Measurements from ENCODE around the gene CBX7.

The CBX7 gene

GRCh38 chr22:39098026-39098425 lies 54.5 kb downstream of the CBX7 start:
- DNase-seq = peak in 1 of 10 donors; percentile 53
- intact Hi-C loops (cut with DNase I) = no loop called here

- peak in 1 of 10 donors; percentile 33 for DNase-seq
- intact Hi-C loops (cut with DNase I) = no loop called here
Observed at GRCh38 chr22:39097098-39098020, 55.1 kb downstream of the CBX7 start, which contains the start of gene APOBEC3H. Gene APOBEC3H (plus strand): TSS chr22:39097244. CDS start chr22:39100279, 3,035 bp downstream.

GRCh38 chr22:39095971-39096370 lies 56.5 kb downstream of the CBX7 start:
- DNase-seq = no peak
- intact Hi-C loops (cut with DNase I) = no loop called here

- DNase-seq = peak in 1 of 10 donors; percentile 41
- intact Hi-C loops (cut with DNase I) = no loop called here
Observed at GRCh38 chr22:39094717-39095389, 57.6 kb downstream of the CBX7 start.

GRCh38 chr22:39092111-39092862 lies 60.2 kb downstream of the CBX7 start:
- intact Hi-C loops (cut with DNase I) = no loop called here
- peak in 2 of 10 donors; percentile 20 to 53 for DNase-seq

GRCh38 chr22:39091126-39092081 lies 61.1 kb downstream of the CBX7 start:
- peak in 2 of 10 donors; percentile 42 to 74 for DNase-seq

GRCh38 chr22:39090426-39091064 lies 61.9 kb downstream of the CBX7 start:
- peak in 2 of 10 donors; percentile 46 to 84 for DNase-seq
- intact Hi-C loops (cut with DNase I) = no loop called here

More at GRCh38 chr22:39091126-39092081, 61.1 kb downstream of the CBX7 start:
- intact Hi-C loops (cut with DNase I) = no loop called here

- intact Hi-C loops (cut with DNase I) = no loop called here
Observed at GRCh38 chr22:39089928-39090327, 62.6 kb downstream of the CBX7 start.

GRCh38 chr22:39088685-39089032 lies 63.8 kb downstream of the CBX7 start:
- intact Hi-C loops (cut with DNase I) = no loop called here
- peak in 2 of 10 donors; percentile 42 to 68 for DNase-seq

More at GRCh38 chr22:39089928-39090327, 62.6 kb downstream of the CBX7 start:
- DNase-seq = no peak

GRCh38 chr22:39087881-39088684 lies 64.4 kb downstream of the CBX7 start:
- intact Hi-C loops (cut with DNase I) = no loop called here
- peak in 2 of 10 donors; percentile 26 to 43 for DNase-seq

- no peak for DNase-seq
- intact Hi-C loops (cut with DNase I) = no loop called here
Observed at GRCh38 chr22:39087098-39087497, 65.4 kb downstream of the CBX7 start.

GRCh38 chr22:39084666-39085065 lies 67.8 kb downstream of the CBX7 start:
- intact Hi-C loops (cut with DNase I) = no loop called here
- DNase-seq = peak in 1 of 10 donors; percentile 55

GRCh38 chr22:39083212-39084165 lies 69.0 kb downstream of the CBX7 start:
- peak in 1 of 10 donors; percentile 75 for DNase-seq
- intact Hi-C loops (cut with DNase I) = no loop called here

GRCh38 chr22:39081598-39081997 lies 70.9 kb downstream of the CBX7 start:
- DNase-seq = peak in 1 of 10 donors; percentile 12
- intact Hi-C loops (cut with DNase I) = no loop called here

- intact Hi-C loops (cut with DNase I) = no loop called here
- peak in 1 of 10 donors; percentile 59 for DNase-seq
Observed at GRCh38 chr22:39081016-39081415, 71.5 kb downstream of the CBX7 start.

Data from posterior cingulate gyrus (tissue), 11 donors.